HG02588 (cell line): Measurements from ENCODE around the gene UBXN11.

Experiments
- ATAC-seq: cut with Tn5 transposase; IDR thresholded peaks from one replicate; pipeline ENCODE4 v1.9.1; 2021; ENCODE audit warnings: mild to moderate bottlenecking, moderate library complexity; ENCODE audit not compliant: unreplicated experiment

Gene UBXN11

DNA sequence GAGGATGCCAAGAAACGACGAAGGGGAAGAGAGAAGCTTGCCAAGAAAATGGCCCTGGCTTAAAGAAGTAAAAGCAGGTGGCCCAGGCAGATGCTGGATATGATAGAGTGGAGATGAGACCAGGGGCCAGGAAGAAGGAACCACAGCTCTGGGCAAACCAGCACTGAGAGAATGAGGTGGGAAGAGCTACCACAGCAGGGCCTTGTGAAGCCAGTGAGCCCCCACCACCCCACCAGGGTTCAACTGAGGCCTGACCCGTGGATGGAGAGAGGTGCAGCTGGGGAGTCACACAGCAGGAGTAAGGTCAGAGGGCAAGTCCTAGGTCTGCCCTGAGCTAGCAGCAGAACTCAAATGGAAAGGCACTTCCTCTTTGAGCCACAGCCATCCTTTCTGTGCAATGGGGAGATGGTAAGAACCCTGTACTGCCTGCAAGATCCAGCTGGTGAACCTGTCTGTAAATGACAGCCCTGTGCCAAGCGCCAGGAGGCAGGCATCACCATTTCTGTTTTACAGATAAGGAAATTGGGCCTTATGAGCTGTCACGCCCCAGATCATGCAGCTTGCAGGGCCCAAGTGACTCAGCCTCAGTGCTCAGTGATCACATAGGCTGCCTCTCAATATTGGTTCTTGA lies 18.0 kb downstream of the UBXN11 start:
- ATAC-seq = no peak

DNA sequence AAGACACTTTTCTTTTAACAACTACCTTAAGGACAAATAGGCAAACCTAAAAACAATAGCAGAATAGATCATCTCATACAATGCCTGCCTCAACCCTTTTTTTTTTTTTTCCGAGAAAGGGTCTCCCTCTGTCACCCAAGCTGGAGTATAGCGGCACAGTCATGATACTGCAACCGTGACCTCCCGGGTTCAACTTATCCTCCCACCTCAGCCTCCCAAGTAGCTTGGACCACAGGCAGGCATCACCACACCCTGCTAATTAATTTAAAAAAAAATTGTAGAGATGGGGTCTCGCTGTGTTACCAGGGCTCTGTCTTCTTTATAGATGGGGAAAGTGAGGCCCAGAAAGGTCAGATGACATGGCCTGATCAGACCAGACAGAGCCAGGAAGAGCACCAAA lies 18.6 kb downstream of the UBXN11 start:
- ATAC-seq = no peak

DNA sequence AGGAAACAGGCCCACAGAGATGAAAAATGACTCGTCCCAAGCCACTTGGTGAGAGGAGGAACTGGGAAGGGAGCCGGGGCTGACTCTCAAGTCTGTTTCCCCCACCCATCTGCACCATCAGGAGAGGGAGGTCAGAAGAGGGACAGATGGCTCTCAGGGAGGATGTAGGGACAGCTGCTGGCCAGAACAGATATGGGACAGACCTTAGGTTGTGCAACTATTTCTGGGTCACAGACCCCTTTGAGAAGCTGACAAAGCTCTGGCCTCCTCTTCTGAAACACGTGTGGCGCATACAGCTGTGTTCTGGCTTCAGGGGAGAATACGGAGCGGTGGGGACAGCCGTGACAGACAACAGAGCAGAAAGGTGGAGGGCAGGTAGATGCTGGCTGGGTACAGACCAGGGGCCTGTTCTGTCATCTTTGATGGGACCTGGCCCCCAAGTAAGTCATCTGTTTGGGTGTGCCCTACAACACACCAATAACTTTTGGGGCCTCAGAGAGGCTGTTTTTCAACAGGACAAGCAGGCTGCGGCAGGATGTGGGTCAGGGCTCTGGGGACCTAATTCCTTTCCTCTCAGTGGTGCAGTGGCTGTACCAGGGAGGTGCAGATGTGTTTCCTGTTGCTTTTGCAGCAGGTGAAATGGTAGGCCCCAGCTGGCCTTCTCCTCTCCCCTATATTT lies 19.3 kb downstream of the UBXN11 start:
- ATAC-seq = peak; percentile 25

DNA sequence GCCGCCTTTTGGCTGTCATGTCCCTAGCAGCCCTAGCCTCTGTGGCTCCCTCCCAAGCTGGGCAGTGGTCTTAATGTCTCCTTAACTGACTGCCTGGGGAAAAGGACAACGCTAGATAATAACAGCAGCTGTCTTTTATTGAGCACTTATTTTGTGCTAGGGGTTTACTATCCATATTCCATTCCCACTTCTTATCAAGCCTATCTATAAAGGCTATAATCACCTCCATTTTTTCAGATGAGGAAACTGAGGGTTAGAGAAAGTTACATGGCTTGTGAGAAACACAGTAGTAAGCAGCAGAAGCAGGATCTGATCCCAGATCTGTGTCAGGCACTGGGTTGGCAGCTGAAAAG lies 20.4 kb downstream of the UBXN11 start:
- no peak for ATAC-seq

DNA sequence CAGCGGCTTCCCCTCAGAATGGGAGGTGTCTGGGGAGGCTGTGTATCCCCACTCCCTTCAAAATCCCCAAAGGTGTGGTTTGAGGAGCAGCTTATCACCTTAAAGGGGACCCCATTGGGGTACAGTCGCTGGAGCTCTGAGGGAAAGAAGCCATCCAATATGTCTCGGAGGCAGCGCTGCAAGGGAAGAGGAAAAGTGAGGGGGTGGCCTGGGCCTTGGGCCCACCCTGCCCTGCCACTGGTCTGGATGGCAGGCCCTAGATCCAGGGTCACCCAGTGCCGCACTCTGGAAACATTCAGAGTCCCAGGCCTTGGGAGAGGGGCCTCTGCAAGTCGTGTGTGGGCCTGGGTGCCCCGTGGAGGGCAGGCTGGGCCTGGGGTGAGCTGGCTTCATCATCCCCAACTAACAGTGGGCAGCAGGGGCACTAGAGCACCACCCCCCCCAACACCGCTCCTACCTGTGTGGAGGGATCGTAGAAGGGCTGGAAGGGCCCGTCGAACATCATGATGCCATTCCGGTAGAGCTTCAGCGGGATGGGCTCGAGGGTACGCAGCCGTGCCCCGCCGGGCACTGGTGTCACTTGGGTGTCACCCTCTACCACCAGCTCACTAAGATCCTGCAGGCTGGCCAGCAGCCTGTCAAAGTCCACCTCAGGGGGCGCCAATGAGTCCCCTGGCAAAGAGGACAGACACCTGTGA lies 20.9 kb downstream of the UBXN11 start:
- ATAC-seq = no peak

DNA sequence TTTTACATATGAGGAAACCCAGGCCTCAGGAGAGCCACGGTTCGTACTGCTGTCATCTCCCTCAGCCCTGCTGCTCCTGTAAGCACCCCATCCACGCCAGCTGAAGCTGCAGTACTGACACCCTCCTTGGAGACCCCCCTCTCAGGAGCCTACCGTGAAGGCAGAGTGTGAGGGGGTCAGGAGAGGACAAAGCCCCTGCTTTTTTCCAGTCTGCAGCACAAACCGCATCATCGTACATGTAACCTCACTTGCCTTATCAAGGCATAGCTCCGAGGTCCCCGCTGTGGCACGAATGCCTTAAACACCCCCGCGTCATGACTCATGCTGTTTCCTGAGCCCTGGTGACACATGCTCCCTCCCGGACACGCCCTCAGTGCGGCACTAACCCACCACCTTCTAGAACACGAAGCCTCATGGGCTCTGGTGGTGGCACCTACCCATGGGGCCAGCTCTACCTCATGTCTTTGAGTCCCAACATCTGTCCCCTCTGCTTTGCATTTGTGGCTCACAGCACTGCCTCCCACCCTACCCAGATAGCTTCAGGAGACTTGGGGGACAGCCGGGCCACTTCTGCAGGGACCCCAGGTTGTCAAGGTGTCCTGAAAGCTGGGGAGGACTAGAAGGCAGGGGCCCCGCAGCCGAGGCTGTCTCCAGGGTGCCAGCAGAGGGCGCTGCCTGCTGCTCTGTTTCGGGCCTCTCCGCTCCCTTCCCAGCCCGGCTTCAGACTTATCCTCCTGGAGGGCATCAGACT lies 21.7 kb downstream of the UBXN11 start:
- peak; percentile 33 for ATAC-seq

DNA sequence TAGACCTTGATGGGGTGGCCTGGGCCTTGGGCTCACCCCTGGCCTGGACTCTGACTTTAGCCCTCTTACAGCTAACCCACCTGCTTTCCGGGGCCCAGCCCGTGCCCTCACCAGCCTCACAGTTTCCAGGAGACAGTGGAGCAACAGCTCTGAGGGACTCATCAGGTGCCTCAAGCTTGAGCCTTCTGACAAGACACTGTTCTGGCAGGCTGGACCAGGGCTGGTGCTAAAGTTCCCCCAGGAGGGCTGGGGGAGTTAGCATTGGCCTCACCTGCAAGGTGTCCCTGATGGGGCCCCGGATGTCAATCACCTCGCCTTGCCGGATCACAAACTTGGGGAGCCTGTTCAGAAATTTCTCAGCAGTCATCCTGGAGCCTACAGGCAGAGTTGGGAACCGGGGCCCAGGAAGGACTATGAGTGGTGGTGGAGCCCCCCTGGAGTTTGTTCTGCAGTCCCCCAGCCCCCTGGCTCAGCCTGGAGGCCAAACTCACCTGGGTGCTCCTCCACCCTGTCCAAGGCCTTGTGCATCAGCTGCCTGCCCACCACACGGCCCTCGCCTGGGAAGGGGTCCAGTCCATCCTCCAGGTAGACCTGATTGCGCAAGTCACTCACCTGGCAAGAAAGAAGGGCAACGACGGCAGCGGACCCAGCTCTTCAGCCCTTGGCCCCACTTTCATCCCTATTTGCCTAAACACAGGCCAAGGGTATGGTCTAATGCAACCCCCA lies 22.4 kb downstream of the UBXN11 start:
- ATAC-seq = no peak

DNA sequence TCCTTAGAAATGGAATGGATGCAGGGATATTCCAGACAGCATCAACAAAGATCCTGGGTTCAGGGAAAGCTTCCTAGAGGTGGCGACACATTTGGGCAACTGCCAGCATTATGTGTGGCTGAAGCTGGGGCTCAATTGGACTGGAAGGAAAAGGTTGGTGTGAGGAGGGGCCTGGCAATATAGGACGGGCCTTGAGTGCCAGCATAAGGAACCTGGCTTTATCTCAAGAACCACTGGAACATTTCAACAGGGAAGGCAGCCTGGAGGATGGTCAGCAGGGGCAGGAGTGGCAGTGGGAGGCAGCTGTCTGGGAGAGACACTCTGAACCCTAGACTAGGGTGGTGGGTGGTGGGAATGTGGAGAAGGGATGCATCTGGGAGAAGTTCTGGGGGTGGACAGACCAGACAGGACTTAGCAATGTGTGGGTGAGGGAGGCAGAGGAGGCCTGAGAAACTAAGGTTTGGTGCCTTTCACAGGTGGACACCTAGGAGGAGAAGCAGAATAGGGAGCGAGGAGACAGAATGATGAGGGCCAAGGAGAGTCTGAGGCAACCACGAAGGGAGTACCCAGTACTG lies 23.1 kb downstream of the UBXN11 start:
- ATAC-seq = no peak

DNA sequence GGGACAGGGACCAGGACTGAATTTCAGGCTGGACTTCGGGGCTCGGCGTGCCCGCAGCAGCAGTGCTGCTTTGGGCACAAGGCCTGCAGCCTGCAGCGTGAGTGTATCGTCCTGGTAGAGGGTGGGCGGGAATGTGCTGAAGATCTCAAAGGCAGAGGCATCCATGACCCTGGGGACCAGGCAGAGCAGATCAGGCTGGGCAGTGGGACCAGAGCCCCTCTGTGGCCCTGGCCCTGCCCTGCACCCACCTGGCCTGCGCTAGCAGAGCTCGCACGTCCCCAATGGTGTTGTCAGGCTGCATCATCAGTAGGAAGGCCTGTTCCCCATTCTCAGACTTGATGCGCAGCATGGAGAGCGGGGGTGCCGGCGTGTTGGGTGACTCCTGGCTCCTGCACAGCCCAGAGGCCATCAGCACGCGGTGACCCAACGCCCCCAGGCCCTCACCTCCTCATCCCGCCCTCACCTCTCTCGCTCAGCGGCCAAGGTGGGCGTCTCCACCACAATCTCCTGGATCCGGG lies 24.0 kb downstream of the UBXN11 start:
- ATAC-seq = no peak

DNA sequence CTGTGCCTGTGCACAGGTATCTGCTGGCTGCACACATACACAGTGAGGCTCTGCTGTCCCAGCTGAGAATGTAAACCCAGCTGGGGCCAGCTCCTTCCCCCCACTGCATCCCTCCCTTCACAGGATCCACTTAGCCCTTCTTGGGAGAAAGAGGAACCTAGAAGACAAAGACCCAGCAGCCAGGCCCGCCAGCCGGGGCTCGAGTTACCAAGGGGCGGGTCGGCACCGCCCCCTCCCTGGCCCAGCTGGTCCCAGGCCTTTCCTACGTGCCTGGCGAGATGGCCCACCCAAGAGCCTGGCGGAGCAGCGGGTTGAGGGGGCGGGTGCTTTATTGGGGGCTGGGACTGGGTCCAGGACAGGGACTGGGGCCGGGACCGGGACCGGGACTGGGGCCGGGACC lies 24.5 kb downstream of the UBXN11 start:
- ATAC-seq = no peak

DNA sequence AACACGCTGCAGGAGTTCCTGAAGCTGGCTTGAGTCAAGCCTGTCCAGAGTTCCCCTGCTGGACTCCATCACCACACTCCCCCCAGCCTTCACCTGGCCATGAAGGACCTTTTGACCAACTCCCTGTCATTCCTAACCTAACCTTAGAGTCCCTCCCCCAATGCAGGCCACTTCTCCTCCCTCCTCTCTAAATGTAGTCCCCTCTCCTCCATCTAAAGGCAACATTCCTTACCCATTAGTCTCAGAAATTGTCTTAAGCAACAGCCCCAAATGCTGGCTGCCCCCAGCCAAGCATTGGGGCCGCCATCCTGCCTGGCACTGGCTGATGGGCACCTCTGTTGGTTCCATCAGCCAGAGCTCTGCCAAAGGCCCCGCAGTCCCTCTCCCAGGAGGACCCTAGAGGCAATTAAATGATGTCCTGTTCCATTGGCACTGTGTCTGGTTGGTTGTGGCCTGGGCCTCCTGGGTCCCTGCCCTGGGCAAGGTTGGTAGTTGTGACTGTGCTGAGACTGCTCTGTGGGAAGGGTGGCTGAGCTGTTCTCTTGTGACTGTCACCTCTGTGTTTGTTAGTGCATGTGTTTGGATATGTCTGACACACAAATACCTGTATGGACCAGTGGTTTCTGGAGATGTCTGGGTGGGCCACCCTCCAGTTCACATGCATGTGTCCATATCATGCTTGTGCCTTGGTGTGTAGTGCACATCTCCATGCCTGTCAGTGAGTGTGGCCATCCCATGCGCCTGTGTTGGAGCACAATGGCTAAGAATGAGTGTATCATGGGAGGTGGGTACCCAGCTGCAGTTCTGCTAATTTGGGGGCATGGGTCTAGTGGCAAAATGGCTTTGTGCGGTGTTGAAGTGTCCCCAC lies 25.1 kb downstream of the UBXN11 start:
- ATAC-seq = no peak

DNA sequence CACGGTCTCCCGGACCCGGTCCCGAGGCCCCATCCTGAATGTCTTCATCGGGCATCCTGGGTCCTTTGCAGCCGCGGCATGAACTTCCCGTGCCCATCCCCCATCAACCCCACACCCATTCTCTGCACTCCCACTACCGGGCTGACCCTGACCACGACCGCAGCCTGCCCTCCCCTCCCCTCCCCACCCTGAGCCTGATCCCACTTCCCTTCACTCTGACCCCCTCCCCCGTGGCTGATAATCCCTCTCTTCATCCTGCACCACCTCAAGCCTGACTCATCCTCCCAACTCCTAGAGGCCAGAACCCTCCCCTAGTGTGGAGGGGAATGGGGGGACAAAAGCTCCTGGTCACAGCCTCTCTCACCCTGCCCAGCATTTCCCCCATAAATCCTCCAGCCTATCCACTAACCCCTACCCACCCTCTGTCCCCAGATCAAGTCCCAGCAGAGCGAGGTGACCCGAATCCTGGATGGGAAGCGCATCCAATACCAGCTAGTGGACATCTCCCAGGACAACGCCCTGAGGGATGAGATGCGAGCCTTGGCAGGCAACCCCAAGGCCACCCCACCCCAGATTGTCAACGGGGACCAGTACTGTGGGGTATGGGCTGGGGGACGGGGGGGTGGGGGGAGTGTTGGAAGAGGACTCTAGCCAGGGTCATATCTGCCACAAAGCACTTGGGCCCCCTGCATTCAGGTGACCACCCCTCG lies 25.9 kb downstream of the UBXN11 start:
- no peak for ATAC-seq

DNA sequence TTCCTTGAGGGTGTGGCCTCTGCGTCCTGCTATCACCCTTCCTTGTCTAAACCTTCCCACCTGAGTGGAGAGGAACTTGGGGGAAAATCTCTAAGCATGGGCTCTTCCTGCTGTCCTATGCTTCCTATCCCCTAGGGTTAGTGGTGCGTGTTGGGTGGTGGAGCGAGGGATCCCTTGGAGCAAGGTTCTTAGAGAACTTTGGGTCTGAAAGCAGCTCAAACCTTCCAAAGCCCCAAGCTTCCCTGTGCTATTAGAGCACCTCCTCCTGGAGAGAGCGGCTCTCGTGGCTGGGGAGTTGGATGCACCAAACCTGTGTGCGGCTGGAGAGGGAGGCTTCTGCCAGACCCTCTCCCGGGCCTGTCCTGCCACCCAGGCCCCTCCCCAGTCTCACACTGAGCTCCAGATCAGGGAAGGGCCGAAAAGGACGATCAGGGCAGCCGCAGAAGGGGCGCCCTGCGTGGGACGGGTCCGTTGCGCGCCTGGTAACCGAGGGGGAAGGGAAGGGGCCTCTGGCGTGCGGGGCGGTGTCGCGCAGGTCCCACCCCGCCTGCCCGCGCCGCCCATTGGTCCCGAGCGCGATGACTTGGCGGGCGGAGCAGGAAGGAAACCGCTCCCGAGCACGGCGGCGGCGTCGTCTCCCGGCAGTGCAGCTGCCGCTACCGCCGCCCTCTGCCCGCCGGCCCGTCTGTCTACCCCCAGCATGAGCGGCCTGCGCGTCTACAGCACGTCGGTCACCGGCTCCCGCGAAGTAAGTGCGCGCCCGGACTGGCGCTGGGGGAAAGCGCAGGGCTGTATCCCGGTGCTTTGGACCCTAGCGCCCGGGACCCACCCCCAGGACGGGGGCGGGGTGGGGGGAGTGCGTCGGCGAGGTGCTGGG lies 26.7 kb downstream of the UBXN11 start, which contains the start of gene SH3BGRL3:
Gene SH3BGRL3, plus strand, starts transcription at position 631 of the 877 bp plus-strand sequence. Its CDS starts 70 bp downstream, at position 701.
- ATAC-seq = peak; percentile 65

DNA sequence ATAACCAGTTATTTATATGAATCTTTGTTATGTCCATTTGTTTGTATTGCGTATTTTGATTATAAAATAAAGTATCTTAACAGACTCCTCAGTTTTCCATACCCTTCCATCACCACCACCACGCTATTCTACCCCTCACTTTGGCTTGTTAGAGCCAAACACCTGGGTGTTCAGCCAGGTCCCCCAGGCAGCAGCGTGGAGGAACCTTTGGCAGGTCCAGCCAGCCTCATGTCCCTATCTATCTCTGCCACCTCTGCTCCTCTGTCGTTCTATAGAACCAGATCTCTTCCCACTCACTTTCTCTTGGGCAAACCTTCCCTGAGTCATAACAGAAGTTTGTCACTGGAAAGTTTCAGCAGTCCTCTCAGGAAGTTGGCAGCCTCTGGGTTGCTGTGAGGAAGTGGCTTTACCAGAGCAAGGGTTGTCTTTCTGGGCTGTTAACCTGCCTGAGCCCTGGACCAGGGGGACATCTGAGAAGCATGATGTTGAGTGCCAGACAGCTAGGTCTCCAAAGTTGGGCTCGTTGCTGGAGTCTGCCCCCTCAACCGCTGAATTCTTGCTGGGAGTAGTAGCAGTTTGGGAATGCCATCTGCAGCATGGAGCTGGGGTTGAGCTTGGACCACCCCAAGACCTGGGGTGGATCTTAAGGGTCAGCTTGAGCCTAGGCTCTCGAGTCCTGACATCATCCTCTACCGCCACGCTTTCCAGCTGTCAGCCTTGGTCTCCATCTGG lies 27.5 kb downstream of the UBXN11 start:
- ATAC-seq = no peak

DNA sequence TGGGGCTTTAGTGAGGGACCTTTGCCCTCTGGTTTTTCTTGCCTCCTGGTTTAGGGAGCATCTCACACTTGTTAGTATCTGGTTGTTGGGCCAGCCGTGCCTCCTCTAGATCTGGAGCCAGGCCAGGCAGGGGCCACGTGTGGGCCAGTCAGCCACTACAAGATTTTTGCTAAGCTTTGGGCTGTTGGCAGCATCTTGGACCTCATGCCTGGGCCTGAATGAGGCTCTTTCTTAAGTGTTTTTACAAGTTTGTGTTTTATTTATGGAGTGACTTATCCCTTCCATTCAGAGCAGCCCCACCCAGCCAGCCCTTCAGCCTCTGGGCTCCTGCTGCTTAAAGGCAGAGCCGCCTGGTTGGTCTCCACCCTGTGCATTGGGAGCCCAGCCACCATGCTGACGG lies 28.1 kb downstream of the UBXN11 start:
- no peak for ATAC-seq

DNA sequence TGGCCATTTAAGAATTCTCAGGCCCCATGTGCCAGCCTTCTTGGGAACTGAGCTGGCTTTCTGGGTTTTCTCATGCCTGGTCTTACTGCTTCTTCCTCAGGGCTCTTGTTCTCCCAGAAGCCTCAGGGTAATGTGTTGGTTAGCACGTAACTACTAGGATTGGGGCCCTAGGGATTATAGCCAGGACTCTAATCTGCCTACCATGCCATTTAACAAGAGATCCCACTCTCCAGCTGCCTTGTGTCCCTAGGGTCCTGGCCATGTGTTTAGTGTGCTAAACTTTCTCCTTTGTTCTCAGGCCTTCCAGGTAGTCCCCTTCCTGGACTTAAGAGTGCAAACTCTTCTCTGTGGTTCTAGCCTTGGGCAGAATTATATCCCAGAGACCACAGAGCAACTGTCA lies 28.7 kb downstream of the UBXN11 start:
- ATAC-seq = no peak

DNA sequence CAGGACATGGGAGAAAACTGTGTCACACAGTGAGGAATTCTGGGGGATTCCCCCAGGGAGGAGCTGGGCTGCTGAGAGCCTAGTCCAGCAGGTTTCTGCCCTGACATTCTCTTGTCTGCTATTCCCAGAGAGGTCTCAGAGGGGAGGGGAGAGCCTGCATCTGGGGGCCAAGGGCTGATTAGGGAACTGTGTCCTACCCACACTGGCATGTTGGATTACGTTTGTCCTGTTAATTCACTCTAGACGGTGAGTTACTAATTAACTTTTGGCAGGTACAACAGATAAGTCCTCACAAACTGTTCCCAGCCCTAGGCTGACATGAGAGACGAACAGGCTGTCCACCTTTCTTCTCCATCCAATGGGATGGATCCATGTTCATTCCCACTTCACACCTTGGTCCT lies 29.2 kb downstream of the UBXN11 start:
- no peak for ATAC-seq
